Mesendoderm (in vitro differentiated cells): ENCODE measurements around the gene CYBA.

Source experiments
- DNase-seq: peaks from one replicate; pipeline ENCODE4 v3.0.0; 2013
- H2AK5ac ChIP-seq: 2 replicates; pipeline ENCODE4 v1.6.1; 2013; ENCODE audit warnings: low read length, inconsistent platforms
- H2BK120ac ChIP-seq: 2 replicates; pipeline ENCODE4 v1.6.1; 2013; ENCODE audit warnings: low read depth, mild to moderate bottlenecking, low read length, moderate library complexity, mixed read lengths
- H2BK15ac ChIP-seq: replicated peaks from 2 replicates; pipeline ENCODE4 v1.6.1; 2013; ENCODE audit warnings: low read depth, mild to moderate bottlenecking, moderate library complexity
- H2BK5ac ChIP-seq: 2 replicates; pipeline ENCODE4 v1.6.1; 2013; ENCODE audit warnings: low read length, inconsistent platforms
- H3K18ac ChIP-seq: 2 replicates; pipeline ENCODE4 v1.6.1; 2013; ENCODE audit warnings: mild to moderate bottlenecking, low read length, mixed read lengths
- H3K23ac ChIP-seq: one replicate; pipeline ENCODE4 v1.6.1; 2013; ENCODE audit warnings: low read length
- H3K27ac ChIP-seq: 2 replicates; pipeline ENCODE4 v1.5.1; 2013; ENCODE audit warnings: low read depth, mild to moderate bottlenecking, inconsistent platforms, low read length, moderate library complexity
- H3K27me3 ChIP-seq: 2 replicates; pipeline ENCODE4 v1.6.1; 2013; ENCODE audit warnings: low read length, control low read depth, mild to moderate bottlenecking, inconsistent platforms; ENCODE audit not compliant: insufficient read depth, poor library complexity
- H3K36me3 ChIP-seq: 2 replicates; pipeline ENCODE4 v1.6.1; 2013; ENCODE audit warnings: low read length, inconsistent platforms; ENCODE audit not compliant: control insufficient read depth, insufficient read depth
- H3K4ac ChIP-seq: one replicate; pipeline ENCODE4 v1.6.1; 2013; ENCODE audit warnings: low read depth, mild to moderate bottlenecking, low read length, moderate library complexity
- H3K4me1 ChIP-seq: 2 replicates; pipeline ENCODE4 v1.6.1; 2013; ENCODE audit warnings: low read depth, low read length, inconsistent platforms; ENCODE audit not compliant: control insufficient read depth
- H3K4me2 ChIP-seq: 2 replicates; pipeline ENCODE4 v1.6.1; 2013; ENCODE audit warnings: low read length
- H3K4me3 ChIP-seq: 2 replicates; pipeline ENCODE4 v1.5.1; 2013; ENCODE audit warnings: mild to moderate bottlenecking, low read length
- H3K56ac ChIP-seq: one replicate; pipeline ENCODE4 v1.6.1; 2013; ENCODE audit warnings: low read length
- H3K79me1 ChIP-seq: 2 replicates; pipeline ENCODE4 v1.6.1; 2013; ENCODE audit warnings: low read length, inconsistent platforms
- H3K79me2 ChIP-seq: 2 replicates; pipeline ENCODE4 v1.6.1; 2013; ENCODE audit warnings: mild to moderate bottlenecking, low read length; ENCODE audit not compliant: control insufficient read depth, insufficient read depth
- H3K9ac ChIP-seq: 2 replicates; pipeline ENCODE4 v1.6.1; 2013; ENCODE audit warnings: low read length, inconsistent platforms
- H4K5ac ChIP-seq: one replicate; pipeline ENCODE4 v1.6.1; 2013; ENCODE audit warnings: low read length
- H4K8ac ChIP-seq: one replicate; pipeline ENCODE4 v1.6.1; 2013; ENCODE audit warnings: low read depth, mild to moderate bottlenecking, control low read depth, low read length, moderate library complexity
- WGBS: extraction: QIAGEN DNeasy Blood & Tissue Kit; methylation state at CpG from one replicate; pipeline ENCODE4 v1.1.7; 2013; ENCODE audit warnings: low lambda C conversion rate, missing lambda C conversion rate; ENCODE audit not compliant: insufficient coverage; ENCODE audit errors: extremely low coverage; 5-methylcytosine and 5-hydroxymethylcytosine counted together

The CYBA gene

GRCh38 chr16:88653596-88654362, 2.9 kb upstream of the CYBA start:
- Histone ChIP-seq H3K4me3 (no peak overlapping the region), H3K79me2 (peaks cover 1% of the 10 kb centered on the region), H2BK15ac (no peak overlapping the region), H2AK5ac (no peak overlapping the region), H4K5ac (no peak overlapping the region), H4K8ac (no peak overlapping the region), H3K23ac (no peak overlapping the region), H3K4me1 (peaks cover 3% of the 10 kb centered on the region), H2BK120ac (no peak overlapping the region), H3K36me3 (peaks cover 4% of the 10 kb centered on the region), H3K18ac (no peak overlapping the region), H3K56ac (no peak overlapping the region), H3K4me2 (no peak overlapping the region), H2BK5ac (no peak overlapping the region), H3K9ac (no peak overlapping the region), H3K4ac (no peak overlapping the region), H3K27ac (no peak overlapping the region), H3K79me1 (peaks cover 4% of the 10 kb centered on the region), H3K27me3 (no peaks in the 10 kb centered on the region)
- no peak for DNase-seq
- no CpG with 5 or more reads among the region's 32 CpGs for WGBS

- Histone ChIP-seq H3K79me2 (no peaks in the 10 kb centered on the region), H3K4ac (no peak overlapping the region), H2BK15ac (no peak overlapping the region), H3K9ac (no peak overlapping the region), H3K27me3 (no peaks in the 10 kb centered on the region), H3K56ac (no peak overlapping the region), H3K27ac (no peak overlapping the region), H3K18ac (no peak overlapping the region), H4K8ac (no peak overlapping the region), H2BK5ac (no peak overlapping the region), H3K23ac (no peak overlapping the region), H3K79me1 (peaks cover 2% of the 10 kb centered on the region), H3K4me2 (no peak overlapping the region), H3K4me1 (peaks cover 3% of the 10 kb centered on the region), H2AK5ac (no peak overlapping the region), H4K5ac (no peak overlapping the region), H3K36me3 (peaks cover 4% of the 10 kb centered on the region), H3K4me3 (no peak overlapping the region), H2BK120ac (no peak overlapping the region)
- DNase-seq: no peak
- no CpG with 5 or more reads among the region's 13 CpGs for WGBS
These were observed 2.2 kb upstream of the CYBA start for GRCh38 chr16:88653101-88653500.

- H2BK15ac ChIP-seq: no peak overlapping the region
- peaks cover 1% of the 10 kb centered on the region for H3K79me1 ChIP-seq
- H3K27ac ChIP-seq: no peak overlapping the region
- H3K36me3 ChIP-seq: peaks cover 2% of the 10 kb centered on the region
- H2BK5ac ChIP-seq: no peak overlapping the region
- no peak overlapping the region for H2BK120ac ChIP-seq
- no peak overlapping the region for H4K8ac ChIP-seq
- no peak overlapping the region for H3K18ac ChIP-seq
- H3K56ac ChIP-seq: no peak overlapping the region
- H2AK5ac ChIP-seq: no peak overlapping the region
- no peak overlapping the region for H3K23ac ChIP-seq
- no peak for DNase-seq
- H3K79me2 ChIP-seq: no peaks in the 10 kb centered on the region
- no peaks in the 10 kb centered on the region for H3K27me3 ChIP-seq
- no peak overlapping the region for H3K9ac ChIP-seq
- H3K4ac ChIP-seq: no peak overlapping the region
- no peak overlapping the region for H3K4me2 ChIP-seq
- H3K4me1 ChIP-seq: peaks cover 3% of the 10 kb centered on the region
- H3K4me3 ChIP-seq: no peak overlapping the region
- no peak overlapping the region for H4K5ac ChIP-seq
- no CpG with 5 or more reads among the region's 8 CpGs for WGBS
These were observed 1.9 kb upstream of the CYBA start for GRCh38 chr16:88652762-88653063.

- no peak overlapping the region for H3K18ac ChIP-seq
- H3K4ac ChIP-seq: no peak overlapping the region
- no peak overlapping the region for H3K4me2 ChIP-seq
- no peaks in the 10 kb centered on the region for H3K27me3 ChIP-seq
- no peak overlapping the region for H2AK5ac ChIP-seq
- no peak overlapping the region for H4K5ac ChIP-seq
- H3K4me3 ChIP-seq: no peak overlapping the region
- no CpG with 5 or more reads among the region's 29 CpGs for WGBS
- H3K23ac ChIP-seq: no peak overlapping the region
- H3K4me1 ChIP-seq: peaks cover 3% of the 10 kb centered on the region
- H3K27ac ChIP-seq: no peak overlapping the region
- H2BK5ac ChIP-seq: no peak overlapping the region
- peaks cover 2% of the 10 kb centered on the region for H3K36me3 ChIP-seq
- no peaks in the 10 kb centered on the region for H3K79me2 ChIP-seq
- H3K56ac ChIP-seq: no peak overlapping the region
- no peak overlapping the region for H3K9ac ChIP-seq
- no peak overlapping the region for H2BK15ac ChIP-seq
- H2BK120ac ChIP-seq: no peak overlapping the region
- peaks cover 1% of the 10 kb centered on the region for H3K79me1 ChIP-seq
- no peak for DNase-seq
- H4K8ac ChIP-seq: no peak overlapping the region
These were observed 1.3 kb upstream of the CYBA start for GRCh38 chr16:88651989-88652761.

- Histone ChIP-seq H3K18ac (no peak overlapping the region), H3K36me3 (peaks cover 2% of the 10 kb centered on the region), H3K4ac (no peak overlapping the region), H3K27me3 (no peaks in the 10 kb centered on the region), H3K4me1 (peaks cover 3% of the 10 kb centered on the region), H3K79me2 (no peaks in the 10 kb centered on the region), H3K23ac (no peak overlapping the region), H3K4me2 (peak overlapping the region; percentile 21), H2AK5ac (no peak overlapping the region), H2BK15ac (no peak overlapping the region), H4K5ac (no peak overlapping the region), H3K27ac (peak overlapping the region; percentile 27), H3K4me3 (no peak overlapping the region), H4K8ac (no peak overlapping the region), H3K79me1 (peaks cover 1% of the 10 kb centered on the region), H2BK120ac (no peak overlapping the region), H3K9ac (peak overlapping the region; percentile 72), H3K56ac (peak overlapping the region; percentile 59), H2BK5ac (no peak overlapping the region)
- WGBS: no CpG with 5 or more reads among the region's 24 CpGs
- DNase-seq: peak; percentile 74
These were observed 579 bp upstream of the CYBA start for GRCh38 chr16:88651276-88651988.
